ENCODE measurements around the gene CHD6.

GRCh38 chr20:41369673-41370072 is 248.5 kb downstream of the CHD6 start:
- TF ChIP-seq CTCF (IDR thresholded peaks at IDR 0.05) (no peak), POLR2A (IDR thresholded peaks at IDR 0.05) (no peak)

Measured in heart left ventricle (tissue), 13 donors.